MCF 10A (cell line): ENCODE results near the gene MUSTN1. TPM values are rescaled to one million over a fixed set of nuclear protein-coding genes. Genes with fewer than 3 reads are reported as not detected.

Experiments
- BruUV-seq: library from RNA; stranded (reverse); fragments of 400-500 nt; replicated peaks from 2 replicates; lab custom pipeline; 2021; lab: Mats Ljungman, UMichigan
- CTCF ChIA-PET: fragments of 300-600 bp; sonication (Branson Sonifier 250); formaldehyde crosslinking; extraction: SDS; loops from one replicate; lab custom pipeline; 2021; ENCODE audit warnings: antibody characterized with exemption, inconsistent platforms; lab: Yijun Ruan, JAX
- POLR2A ChIA-PET: fragments of 300-600, 350-650 bp; sonication (Branson Sonifier 250); formaldehyde crosslinking; extraction: SDS; loops from one replicate; lab custom pipeline; 2020; ENCODE audit warnings: antibody characterized with exemption, inconsistent platforms; lab: Yijun Ruan, JAX
- DNase-seq: peaks from one replicate; pipeline ENCODE4 v3.0.0-alpha.2; 2018; ENCODE audit not compliant: unreplicated experiment
- H3K27ac Mint-ChIP-seq: one replicate; pipeline ENCODE4 v1.8.0; 2022; ENCODE audit warnings: mild to moderate bottlenecking, low read depth, mixed read lengths; ENCODE audit not compliant: unreplicated experiment
- H3K27me3 Mint-ChIP-seq: one replicate; pipeline ENCODE4 v1.8.0; 2022; ENCODE audit warnings: mixed read lengths; ENCODE audit not compliant: insufficient read depth, unreplicated experiment
- H3K36me3 Mint-ChIP-seq: one replicate; pipeline ENCODE4 v1.8.0; 2022; ENCODE audit warnings: mild to moderate bottlenecking, moderate library complexity, mixed read lengths; ENCODE audit not compliant: insufficient read depth, unreplicated experiment
- H3K4me1 Mint-ChIP-seq: one replicate; pipeline ENCODE4 v1.8.0; 2022; ENCODE audit warnings: mixed read lengths; ENCODE audit not compliant: insufficient read depth, unreplicated experiment
- H3K4me3 Mint-ChIP-seq: one replicate; pipeline ENCODE4 v1.8.0; 2022; ENCODE audit warnings: mild to moderate bottlenecking, moderate library complexity, mixed read lengths; ENCODE audit not compliant: unreplicated experiment
- H3K9me3 Mint-ChIP-seq: one replicate; pipeline ENCODE4 v1.8.0; 2022; ENCODE audit warnings: mixed read lengths; ENCODE audit not compliant: unreplicated experiment
- CTCF ChIP-seq: fragments of 200-600 bp; IDR thresholded peaks from one replicate; pipeline ENCODE4 v1.8.0; 2022; ENCODE audit warnings: antibody characterized with exemption, mild to moderate bottlenecking; ENCODE audit not compliant: unreplicated experiment
- intact Hi-C: fragments of 100-400 bp; cut with micrococcal nuclease; formaldehyde crosslinking; loops from 2 replicates; pipeline ENCODE4 v1.14.1; 2022
- total RNA-seq: library from RNA; stranded (reverse); gene quantifications from 2 replicates; pipeline ENCODE4 v1.2.3, GENCODE V29; 2022

Gene MUSTN1
- total RNA-seq, 1 experiment from 2014 or later, result not detected

DNA sequence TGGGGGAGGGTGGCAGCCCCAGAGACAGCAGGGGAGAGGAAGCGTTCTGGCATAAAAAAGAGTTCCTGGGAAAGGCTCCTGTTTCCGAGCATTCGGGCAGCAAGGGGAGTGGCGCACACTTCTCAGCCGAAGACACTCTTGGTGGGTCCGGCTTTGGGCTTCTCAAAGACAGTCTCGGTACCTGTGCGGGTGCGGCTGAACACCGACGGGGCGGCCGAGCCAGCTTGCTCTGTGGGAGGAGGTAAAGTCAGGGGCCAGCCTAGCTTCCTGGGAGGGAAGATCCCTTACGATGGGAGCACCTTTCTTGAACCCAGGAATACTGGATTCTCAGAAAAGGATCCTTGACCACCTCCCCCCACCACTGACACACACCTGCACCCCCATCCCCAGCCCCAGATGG lies 1.6 kb downstream of the MUSTN1 start:
- POLR2A ChIA-PET, result interaction anchor here (0.6 kb wide), 1 partner anchor 8 kb away, joined by 3 read pairs; no protein-coding TSS in a partner anchor
- CTCF ChIA-PET, result no interaction called here
- Mint-ChIP-seq H3K27ac (no peak overlapping the region), H3K4me3 (no peak overlapping the region), H3K27me3 (no peaks in the 10 kb centered on the region), H3K9me3 (no peaks in the 10 kb centered on the region), H3K4me1 (peaks cover 6% of the 10 kb centered on the region), H3K36me3 (no peaks in the 10 kb centered on the region)
- DNase-seq, result no peak
- no peak for TF ChIP-seq CTCF
- no TSS peak for BruUV-seq
- intact Hi-C loops, result no loop called here

DNA sequence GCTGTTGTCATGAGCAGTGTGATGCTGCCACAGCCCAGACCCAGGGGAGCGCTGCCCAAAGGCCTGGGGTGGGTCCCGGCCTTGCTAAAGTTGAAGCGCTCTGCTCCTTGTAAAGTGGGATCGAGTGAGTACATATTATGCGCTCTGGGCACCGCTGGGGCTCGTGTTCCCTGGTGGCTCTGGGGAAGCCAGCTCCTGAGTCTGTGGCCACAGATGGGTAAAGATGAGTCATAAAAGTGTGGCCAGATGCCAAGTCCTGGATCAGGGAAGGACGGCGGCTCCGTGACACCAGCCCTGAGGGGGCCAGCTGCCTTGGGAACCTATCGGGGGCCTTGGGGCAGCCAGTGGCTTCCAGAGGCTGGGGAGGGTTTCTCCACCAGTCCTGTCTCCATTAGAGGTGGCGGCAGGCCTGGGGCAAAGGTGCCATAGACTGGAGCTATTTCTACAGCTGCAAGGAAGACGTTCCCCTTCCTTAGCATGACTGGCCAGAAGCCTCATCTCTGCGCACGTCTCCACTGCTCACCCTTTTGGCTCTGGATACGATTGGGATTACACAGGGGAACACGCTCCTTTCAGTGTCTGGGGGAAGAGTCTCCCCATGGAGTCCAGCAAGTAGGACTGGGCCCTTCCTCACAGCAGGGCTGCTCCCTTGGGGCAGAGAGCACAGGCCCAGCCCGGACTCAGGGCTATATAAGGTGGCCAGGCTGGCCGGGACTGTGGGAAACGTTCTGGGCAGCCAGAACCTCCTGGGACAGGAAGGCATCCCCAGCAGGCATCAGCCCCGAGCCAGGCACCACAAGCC lies 3.1 kb downstream of the MUSTN1 start:
- Mint-ChIP-seq H3K4me3 (no peak overlapping the region), H3K27ac (no peak overlapping the region), H3K9me3 (no peaks in the 10 kb centered on the region), H3K4me1 (peaks cover 6% of the 10 kb centered on the region), H3K27me3 (no peaks in the 10 kb centered on the region), H3K36me3 (no peaks in the 10 kb centered on the region)
- intact Hi-C loops, result loop anchor here (1.0 kb wide), 1 partner anchor 66 kb away; no protein-coding TSS in a partner anchor
- DNase-seq, result peak; percentile 93
- TF ChIP-seq CTCF, result no peak
- CTCF ChIA-PET, result interaction anchor here (0.6 to 1.2 kb wide), 2 partner anchors 11 to 78 kb away, joined by 3 to 5 read pairs; no protein-coding TSS in a partner anchor
- POLR2A ChIA-PET, result interaction anchor here (0.7 to 1.0 kb wide), 3 partner anchors 9 to 861 kb away, joined by 3 to 4 read pairs (median 4); no protein-coding TSS in a partner anchor
- BruUV-seq, result no TSS peak

DNA sequence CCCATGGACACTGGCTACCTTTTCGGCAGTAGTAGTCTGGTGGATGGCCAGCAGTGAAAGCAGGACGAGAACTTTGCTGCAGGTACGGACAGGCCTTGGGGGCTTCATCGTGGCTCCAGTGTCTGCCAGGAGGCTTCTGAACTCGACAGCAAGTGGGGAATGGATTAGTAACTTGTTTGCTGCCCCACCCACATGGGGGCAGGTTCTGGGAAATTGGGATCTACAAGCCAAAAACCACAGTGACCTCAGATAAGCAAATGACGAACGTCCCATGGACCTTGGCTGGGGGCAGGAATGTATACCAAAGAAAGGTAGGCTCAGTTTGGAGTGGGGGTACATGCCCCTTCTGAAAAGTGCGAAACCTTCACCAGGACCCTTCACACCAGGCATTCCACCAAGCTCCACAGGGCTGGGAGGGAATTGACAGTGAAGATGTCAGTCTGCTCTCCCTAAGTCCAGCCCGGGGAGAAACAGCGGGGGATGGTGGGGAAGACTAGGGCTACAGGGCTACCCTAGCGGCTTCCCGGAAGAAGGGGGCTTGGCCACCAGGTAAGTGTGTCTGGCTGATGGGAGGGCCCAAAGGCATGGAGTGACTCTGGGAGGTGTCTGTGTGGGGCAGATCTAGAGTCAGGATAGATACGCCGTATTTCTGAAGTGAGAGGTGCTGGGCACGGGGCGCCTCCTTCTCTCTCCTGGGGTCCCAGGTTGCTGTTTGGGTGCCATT lies 4.1 kb downstream of the MUSTN1 start, which contains the start of gene ITIH4:
Gene ITIH4, minus strand, starts transcription at position 138 of the 724 bp plus-strand sequence. Its CDS starts 30 bp downstream, at position 108.
- peak; percentile 69 for DNase-seq
- POLR2A ChIA-PET, result interaction anchor here (0.7 to 1.0 kb wide), 2 partner anchors 10 to 860 kb away, joined by 4 read pairs; no protein-coding TSS in a partner anchor
- intact Hi-C loops, result no loop called here
- no peaks in the 10 kb centered on the region for H3K36me3 Mint-ChIP-seq
- no peak for TF ChIP-seq CTCF
- H3K9me3 Mint-ChIP-seq, result no peaks in the 10 kb centered on the region
- CTCF ChIA-PET, result interaction anchor here (0.6 to 1.2 kb wide), 2 partner anchors 10 to 77 kb away, joined by 3 to 5 read pairs; no protein-coding TSS in a partner anchor
- no peaks in the 10 kb centered on the region for H3K27me3 Mint-ChIP-seq
- BruUV-seq, result no TSS peak
- no peak within 1 kb of the TSS for H3K4me3 Mint-ChIP-seq
- peaks cover 6% of the 10 kb centered on the region for H3K4me1 Mint-ChIP-seq
- no peak within 1 kb of the TSS for H3K27ac Mint-ChIP-seq
